Activated naive CD4-positive, alpha-beta T cell treated with anti-CD3 and anti-CD28 coated beads for 36 hours (primary cell): ENCODE results near the gene ZBTB46. TPM values are rescaled to one million over a fixed set of nuclear protein-coding genes. Genes with fewer than 3 reads are reported as not detected.

ENCODE experiments used
- CTCF ChIA-PET: fragments of 350-600 bp; sonication (Branson Sonifier 250); formaldehyde crosslinking; loops from one replicate; lab custom pipeline; 2021; ENCODE audit warnings: antibody characterized with exemption; lab: Charles Lee
- DNase-seq: peaks from one replicate; pipeline ENCODE4 v3.0.0-alpha.2; 2020
- H3K27ac Mint-ChIP-seq: one replicate; pipeline ENCODE4 v1.8.0; 2021; ENCODE audit warnings: mild to moderate bottlenecking, mixed read lengths
- H3K27me3 Mint-ChIP-seq: one replicate; pipeline ENCODE4 v1.8.0; 2021; ENCODE audit warnings: low read depth, mixed read lengths
- H3K36me3 Mint-ChIP-seq: one replicate; pipeline ENCODE4 v1.8.0; 2021; ENCODE audit warnings: low read depth, mixed read lengths
- H3K4me1 Mint-ChIP-seq: one replicate; pipeline ENCODE4 v1.8.0; 2021; ENCODE audit warnings: low read depth, mixed read lengths
- H3K4me3 Mint-ChIP-seq: one replicate; pipeline ENCODE4 v1.8.0; 2021; ENCODE audit warnings: mild to moderate bottlenecking, moderate library complexity, mixed read lengths
- H3K9me3 Mint-ChIP-seq: one replicate; pipeline ENCODE4 v1.8.0; 2021; ENCODE audit warnings: mixed read lengths
- intact Hi-C: fragments of 100-400 bp; cut with micrococcal nuclease; formaldehyde crosslinking; loops from one replicate; pipeline ENCODE4 v1.15.1; 2023
- total RNA-seq, 2 experiments: library from RNA; stranded (reverse); gene quantifications; one replicate each; pipeline ENCODE4 v1.2.3, GENCODE V29; 2021

Gene ZBTB46
- total RNA-seq, 2 experiments from 2014 or later, result 0.17 to 0.20 TPM

DNA sequence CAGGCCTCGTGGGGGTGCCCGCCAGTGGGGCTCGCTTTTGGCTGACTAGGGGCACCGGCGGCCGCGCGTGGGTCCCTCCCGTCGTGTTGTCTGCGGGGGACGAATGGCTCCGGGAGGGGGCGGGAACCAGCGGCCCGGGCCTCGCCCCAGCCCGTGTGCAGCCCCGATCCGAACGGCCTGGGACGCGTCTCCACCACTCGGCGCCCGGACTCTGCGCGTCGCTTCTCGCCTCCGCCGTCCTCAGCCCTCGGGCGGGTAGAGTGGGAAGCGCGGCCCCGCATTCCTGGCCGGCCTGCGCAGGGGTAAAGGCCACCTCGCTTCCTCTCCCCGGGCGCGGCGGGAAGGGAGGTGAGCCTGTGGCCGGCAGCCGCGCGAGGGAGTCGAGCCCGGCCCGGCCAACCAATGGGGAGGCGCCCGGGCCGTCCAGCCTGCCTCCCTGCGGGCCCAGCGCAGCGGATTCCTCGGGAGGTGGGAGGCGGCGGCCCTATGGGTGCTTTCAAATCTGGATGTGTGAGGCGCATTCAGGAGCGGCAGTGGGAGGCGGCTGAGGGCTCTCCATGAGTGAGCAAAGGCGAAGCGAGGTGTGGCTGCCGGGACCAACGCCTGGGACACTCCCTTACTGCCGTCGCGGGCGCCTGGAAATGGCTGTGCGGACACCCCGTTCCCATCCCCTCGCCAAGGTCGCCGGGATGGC lies 1.1 kb upstream of the ZBTB46 start:
- Mint-ChIP-seq H3K27ac (no peak overlapping the region), H3K4me1 (peaks cover 12% of the 10 kb centered on the region), H3K9me3 (no peaks in the 10 kb centered on the region), H3K27me3 (peaks cover 32% of the 10 kb centered on the region), H3K4me3 (peak overlapping the region; percentile 51), H3K36me3 (no peaks in the 10 kb centered on the region)
- no peak for DNase-seq
- CTCF ChIA-PET, result no interaction called here
- intact Hi-C loops, result no loop called here

DNA sequence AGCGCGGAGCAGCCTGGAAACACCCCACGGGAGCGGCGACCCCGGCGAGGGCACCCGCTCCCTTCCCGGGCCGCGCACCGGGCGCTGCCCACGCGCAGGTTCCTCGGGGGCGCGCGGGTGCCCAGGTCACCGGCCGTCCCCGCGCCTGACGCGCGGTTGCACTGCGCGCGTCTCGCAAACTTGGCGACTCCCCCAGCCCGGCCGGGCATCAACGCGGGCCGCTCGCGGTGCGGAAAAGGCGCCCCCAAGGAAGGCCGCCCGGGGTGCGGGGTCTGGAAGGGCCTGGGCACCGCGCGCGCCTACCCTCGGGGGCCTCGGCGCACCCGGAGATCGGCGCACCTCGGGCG lies 555 bp upstream of the ZBTB46 start:
- Mint-ChIP-seq H3K36me3 (no peaks in the 10 kb centered on the region), H3K4me3 (no peak overlapping the region)
- no peak for DNase-seq

DNA sequence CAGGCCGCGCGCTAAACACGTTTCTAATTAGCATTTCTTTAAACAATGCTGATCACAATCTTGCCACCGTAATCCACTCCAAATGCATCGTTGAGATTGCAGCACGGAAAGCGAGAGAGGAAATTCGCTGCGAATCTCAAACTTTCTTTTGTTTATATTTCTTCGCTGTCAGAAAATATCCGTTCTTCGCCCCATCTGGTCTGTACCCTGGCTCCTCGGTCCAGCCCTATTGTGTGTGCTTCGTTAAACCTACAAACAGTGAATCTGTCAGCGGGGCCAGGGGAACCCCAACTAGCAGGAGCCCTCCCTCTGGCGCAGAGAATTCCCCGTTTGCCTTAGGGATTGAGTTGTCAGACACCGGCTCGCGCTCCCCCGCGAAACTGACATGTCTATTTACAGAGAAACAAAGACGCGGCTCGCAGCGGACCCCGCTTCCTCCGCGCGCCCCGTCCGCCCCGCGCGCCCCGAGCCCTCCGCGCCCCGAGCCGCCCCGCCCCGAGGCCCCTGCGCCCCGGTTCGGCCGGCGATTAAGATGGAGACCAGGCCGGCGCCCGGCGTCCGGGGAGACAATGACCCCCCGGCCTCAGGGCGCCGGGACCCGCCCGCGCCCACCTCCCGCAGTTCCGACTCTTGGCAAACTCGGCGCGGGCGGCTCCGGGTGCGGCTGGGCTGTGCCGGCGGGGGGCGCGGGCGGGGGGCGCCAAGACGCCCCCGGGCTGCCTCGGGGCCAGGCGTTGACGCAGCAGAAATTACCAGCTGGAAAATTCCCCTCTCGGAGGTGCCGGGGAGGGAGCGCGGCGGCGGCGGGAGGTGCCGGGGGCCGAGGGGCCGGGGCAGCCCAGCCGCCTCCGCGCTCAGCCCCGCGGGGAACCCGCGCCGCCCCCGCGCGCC lies 874 bp downstream of the ZBTB46 start:
- no peak for DNase-seq
- Mint-ChIP-seq H3K36me3 (no peaks in the 10 kb centered on the region), H3K27me3 (peaks cover 41% of the 10 kb centered on the region), H3K4me3 (peak overlapping the region; percentile 76), H3K27ac (no peak overlapping the region), H3K4me1 (peaks cover 18% of the 10 kb centered on the region), H3K9me3 (no peaks in the 10 kb centered on the region)
- CTCF ChIA-PET, result interaction anchor here (0.6 to 1.0 kb wide), 3 partner anchors 29 to 89 kb away, joined by 3 read pairs; no protein-coding TSS in a partner anchor
- intact Hi-C loops, result no loop called here

More for the DNA sequence above, 555 bp upstream of the ZBTB46 start:
- H3K4me1 Mint-ChIP-seq, result peaks cover 12% of the 10 kb centered on the region
- intact Hi-C loops, result no loop called here
- CTCF ChIA-PET, result no interaction called here
- H3K9me3 Mint-ChIP-seq, result no peaks in the 10 kb centered on the region
- no peak overlapping the region for H3K27ac Mint-ChIP-seq
- peaks cover 36% of the 10 kb centered on the region for H3K27me3 Mint-ChIP-seq

DNA sequence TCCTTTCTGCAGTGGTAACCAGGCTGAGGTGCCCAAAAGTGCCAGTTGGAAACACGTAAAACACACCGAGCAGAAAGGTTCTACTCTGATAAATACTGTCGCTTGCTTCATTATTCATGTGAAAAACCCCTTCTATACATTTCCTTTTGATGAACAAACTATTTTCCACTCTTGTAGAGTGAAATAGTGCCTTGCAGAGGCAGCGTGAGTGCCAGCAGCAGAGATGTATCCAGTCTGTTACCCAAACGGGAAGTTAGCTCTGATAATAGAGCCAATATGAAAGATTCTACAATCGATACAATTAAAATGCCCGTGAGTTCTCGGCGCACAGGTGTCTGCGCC lies 1.5 kb downstream of the ZBTB46 start:
- H3K27ac Mint-ChIP-seq, result no peak overlapping the region
- intact Hi-C loops, result no loop called here
- peaks cover 41% of the 10 kb centered on the region for H3K27me3 Mint-ChIP-seq
- CTCF ChIA-PET, result interaction anchor here (0.6 to 1.0 kb wide), 3 partner anchors 29 to 89 kb away, joined by 3 read pairs; no protein-coding TSS in a partner anchor
- no peaks in the 10 kb centered on the region for H3K9me3 Mint-ChIP-seq
- H3K4me1 Mint-ChIP-seq, result peaks cover 18% of the 10 kb centered on the region
- peak; percentile 37 for DNase-seq
- H3K36me3 Mint-ChIP-seq, result no peaks in the 10 kb centered on the region
- peak overlapping the region; percentile 76 for H3K4me3 Mint-ChIP-seq

DNA sequence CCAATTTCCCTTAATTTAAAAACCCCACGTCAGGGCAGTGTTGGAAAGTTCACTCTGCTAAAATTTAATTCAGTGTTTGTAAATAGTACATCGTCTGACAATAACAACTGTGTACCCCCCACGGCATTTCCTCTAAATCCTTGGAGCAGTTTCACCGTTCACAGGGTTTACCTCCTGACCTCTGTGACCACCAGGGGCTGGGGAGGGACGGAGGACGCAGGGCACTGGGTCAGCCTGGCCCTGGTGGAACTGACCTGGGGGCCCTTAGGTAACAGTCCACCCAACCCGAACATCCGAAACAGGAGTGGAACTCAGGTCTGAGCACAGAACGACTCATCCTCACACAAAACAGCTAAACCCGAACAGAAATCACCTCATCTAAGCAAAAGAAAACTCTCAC lies 2.1 kb downstream of the ZBTB46 start:
- no peak overlapping the region for H3K27ac Mint-ChIP-seq
- H3K9me3 Mint-ChIP-seq, result no peaks in the 10 kb centered on the region
- no peaks in the 10 kb centered on the region for H3K36me3 Mint-ChIP-seq
- CTCF ChIA-PET, result interaction anchor here (0.9 kb wide), 1 partner anchor 88 kb away, joined by 3 read pairs; no protein-coding TSS in a partner anchor
- H3K4me1 Mint-ChIP-seq, result peaks cover 18% of the 10 kb centered on the region
- DNase-seq, result no peak
- H3K4me3 Mint-ChIP-seq, result no peak overlapping the region
- intact Hi-C loops, result no loop called here
- peaks cover 41% of the 10 kb centered on the region for H3K27me3 Mint-ChIP-seq

DNA sequence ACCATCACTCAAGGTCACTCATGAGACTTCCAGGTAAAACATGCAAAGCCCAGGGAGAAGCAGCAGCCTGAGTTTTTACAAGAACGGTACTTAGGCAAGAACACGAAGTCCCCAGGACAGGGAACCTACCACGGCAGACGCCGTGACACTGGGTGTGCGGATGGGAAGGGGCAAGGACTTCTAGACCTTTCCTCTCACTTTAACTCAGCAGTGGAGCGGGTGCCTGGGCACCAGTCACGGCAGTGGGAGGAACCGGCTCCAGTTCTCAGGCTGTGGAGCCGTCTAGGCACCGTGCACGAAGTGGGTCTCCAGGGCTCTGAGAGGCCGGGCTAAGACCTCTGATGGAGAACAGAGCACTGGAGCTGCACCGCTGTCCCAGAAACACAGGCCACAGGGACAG lies 2.5 kb downstream of the ZBTB46 start:
- no peak overlapping the region for H3K27ac Mint-ChIP-seq
- H3K36me3 Mint-ChIP-seq, result no peaks in the 10 kb centered on the region
- H3K4me1 Mint-ChIP-seq, result peaks cover 18% of the 10 kb centered on the region
- intact Hi-C loops, result no loop called here
- DNase-seq, result no peak
- no peaks in the 10 kb centered on the region for H3K9me3 Mint-ChIP-seq
- H3K4me3 Mint-ChIP-seq, result no peak overlapping the region
- CTCF ChIA-PET, result no interaction called here
- H3K27me3 Mint-ChIP-seq, result peaks cover 41% of the 10 kb centered on the region

DNA sequence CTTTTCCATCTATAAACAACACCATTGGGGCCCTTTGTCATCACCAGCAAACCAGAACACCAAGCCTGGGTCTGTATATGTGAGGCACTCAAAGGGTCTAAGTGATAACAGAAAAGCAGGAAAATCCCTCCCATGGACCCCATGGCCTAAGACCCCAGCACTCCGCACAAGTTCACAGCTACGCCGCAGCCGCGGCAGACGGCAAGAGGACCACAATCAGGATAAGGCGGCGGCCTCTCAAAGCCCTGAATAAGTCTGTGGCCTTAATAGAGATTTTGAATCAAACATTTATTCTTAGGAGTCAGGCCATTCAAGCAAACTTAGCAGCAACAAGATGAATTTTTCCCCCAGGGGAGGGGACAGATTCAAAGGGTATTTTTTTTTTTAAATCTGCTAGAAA lies 2.9 kb downstream of the ZBTB46 start:
- peaks cover 18% of the 10 kb centered on the region for H3K4me1 Mint-ChIP-seq
- intact Hi-C loops, result no loop called here
- peaks cover 40% of the 10 kb centered on the region for H3K27me3 Mint-ChIP-seq
- no peak for DNase-seq
- CTCF ChIA-PET, result no interaction called here
- no peak overlapping the region for H3K4me3 Mint-ChIP-seq
- H3K9me3 Mint-ChIP-seq, result no peaks in the 10 kb centered on the region
- no peaks in the 10 kb centered on the region for H3K36me3 Mint-ChIP-seq
- H3K27ac Mint-ChIP-seq, result no peak overlapping the region

DNA sequence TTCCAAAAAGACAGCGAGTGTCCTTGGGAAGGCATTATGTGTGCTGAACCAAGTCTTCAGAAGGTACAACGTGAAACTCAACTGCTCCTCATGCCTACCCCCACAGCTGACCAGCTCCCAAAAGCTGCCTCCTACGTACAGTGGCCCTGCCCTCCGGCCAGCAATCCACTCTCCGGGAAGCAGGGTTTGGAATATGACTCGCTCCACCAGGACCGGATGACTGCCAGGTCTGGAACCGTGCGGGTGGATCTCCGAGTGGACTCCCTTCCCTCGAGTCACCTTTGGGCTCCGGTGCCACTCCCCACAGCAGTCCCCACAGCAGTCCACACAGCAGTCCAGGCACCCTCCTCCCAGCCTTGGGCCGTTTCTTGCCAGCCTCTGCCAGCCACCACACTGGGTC lies 4.3 kb downstream of the ZBTB46 start:
- Mint-ChIP-seq H3K4me3 (no peak overlapping the region), H3K4me1 (peaks cover 18% of the 10 kb centered on the region), H3K27me3 (peaks cover 33% of the 10 kb centered on the region), H3K27ac (no peak overlapping the region), H3K36me3 (no peaks in the 10 kb centered on the region), H3K9me3 (no peaks in the 10 kb centered on the region)
- no peak for DNase-seq
- intact Hi-C loops, result no loop called here
- CTCF ChIA-PET, result interaction anchor here (0.7 kb wide), 1 partner anchor 19 kb away, joined by 4 read pairs; no protein-coding TSS in a partner anchor

DNA sequence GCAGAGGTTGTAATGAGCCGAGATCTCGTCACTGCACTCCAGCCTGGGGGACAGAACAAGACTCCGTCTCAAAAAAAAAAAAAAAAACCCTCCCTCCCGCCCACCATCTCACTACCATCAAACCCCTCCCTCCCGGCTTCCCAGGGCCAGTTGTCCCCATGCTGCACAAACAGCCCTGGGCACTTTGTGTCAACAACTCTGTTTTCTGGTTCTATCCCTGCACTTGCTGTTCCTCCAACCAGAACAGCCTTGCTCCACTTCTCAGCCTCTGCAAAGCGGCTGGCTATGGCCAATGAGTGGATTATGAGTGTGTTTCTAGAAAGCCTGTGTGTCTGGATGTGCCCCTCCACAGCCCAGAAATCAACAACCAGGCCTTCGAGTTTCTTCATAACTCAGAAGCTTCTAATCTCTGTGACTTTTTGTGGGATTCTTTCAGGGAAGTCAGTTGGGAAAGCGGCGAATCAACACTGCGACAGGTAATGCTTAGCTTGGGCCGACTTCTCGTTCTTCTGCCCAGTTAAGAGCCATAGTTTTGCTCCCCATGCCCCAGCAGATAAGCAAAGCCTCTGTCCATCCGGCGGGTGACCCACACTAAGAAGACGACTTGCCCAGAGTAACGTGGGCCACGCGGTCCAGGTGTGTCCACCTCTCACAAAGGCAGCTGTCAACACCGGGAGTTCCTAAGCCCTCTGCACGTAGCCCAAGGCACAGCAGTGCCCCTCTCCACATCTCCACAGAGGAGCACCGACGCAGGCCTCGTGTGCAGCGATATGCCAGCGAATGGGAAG lies 5.5 kb downstream of the ZBTB46 start:
- intact Hi-C loops, result no loop called here
- CTCF ChIA-PET, result no interaction called here
- H3K27me3 Mint-ChIP-seq, result peaks cover 33% of the 10 kb centered on the region
- DNase-seq, result no peak
- no peaks in the 10 kb centered on the region for H3K36me3 Mint-ChIP-seq
- H3K4me1 Mint-ChIP-seq, result peaks cover 18% of the 10 kb centered on the region
- no peaks in the 10 kb centered on the region for H3K9me3 Mint-ChIP-seq
- no peak overlapping the region for H3K4me3 Mint-ChIP-seq
- no peak overlapping the region for H3K27ac Mint-ChIP-seq

DNA sequence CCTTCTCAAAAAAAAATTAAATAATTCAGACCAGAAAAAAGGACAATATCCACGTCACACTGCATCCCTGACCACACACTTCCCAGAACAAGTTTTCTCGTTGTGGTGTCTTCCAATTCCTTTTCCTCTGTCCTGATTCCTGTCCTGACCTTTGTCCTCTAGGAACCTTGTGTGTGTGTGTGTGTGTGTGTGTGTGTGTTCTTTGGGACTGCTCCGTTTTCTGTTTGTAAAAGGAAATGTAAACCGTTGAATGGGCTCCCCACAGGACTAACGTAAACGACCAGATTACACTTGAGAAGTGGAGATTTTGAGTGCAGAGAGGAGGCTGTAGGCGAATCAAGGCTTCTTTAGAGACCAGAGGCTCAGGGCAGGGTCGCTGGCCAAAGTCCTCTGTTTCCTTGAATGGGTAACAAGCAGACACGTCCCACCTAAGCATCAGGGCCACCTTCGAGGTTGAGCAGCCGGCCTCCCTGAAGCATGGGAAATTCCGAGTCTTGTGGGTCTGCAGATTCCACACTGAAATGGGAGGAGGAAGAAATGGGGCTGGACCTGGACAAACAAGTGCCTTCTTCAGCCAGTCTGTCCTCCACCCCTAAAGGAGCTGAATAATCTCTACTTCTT lies 7.3 kb downstream of the ZBTB46 start:
- Mint-ChIP-seq H3K27me3 (peaks cover 19% of the 10 kb centered on the region), H3K27ac (no peak overlapping the region), H3K36me3 (no peaks in the 10 kb centered on the region), H3K9me3 (no peaks in the 10 kb centered on the region), H3K4me3 (no peak overlapping the region), H3K4me1 (peaks cover 6% of the 10 kb centered on the region)
- CTCF ChIA-PET, result no interaction called here
- DNase-seq, result no peak
- intact Hi-C loops, result no loop called here

DNA sequence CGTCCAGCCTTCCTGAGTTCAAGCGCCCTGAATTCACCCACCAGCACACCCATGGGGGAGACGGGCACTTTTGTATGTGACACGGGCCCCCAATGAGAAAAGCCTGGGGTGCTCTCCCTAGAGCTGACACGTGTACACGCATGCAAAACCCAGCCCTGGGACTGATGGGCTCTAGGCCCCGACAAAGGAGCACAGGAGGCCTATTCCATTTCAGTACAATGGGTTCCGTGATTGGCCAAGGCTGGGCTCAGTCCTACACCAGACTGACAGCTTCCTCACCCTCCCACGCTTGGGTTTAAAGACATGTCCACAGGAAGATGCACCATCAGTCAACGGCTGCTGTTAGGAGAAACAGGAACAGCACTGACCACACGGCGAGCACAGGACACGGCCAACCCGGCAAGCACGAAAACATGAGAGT lies 8.8 kb downstream of the ZBTB46 start:
- CTCF ChIA-PET, result no interaction called here
- no peak for DNase-seq
- Mint-ChIP-seq H3K36me3 (no peaks in the 10 kb centered on the region), H3K27me3 (peaks cover 9% of the 10 kb centered on the region), H3K9me3 (no peaks in the 10 kb centered on the region), H3K4me3 (no peak overlapping the region), H3K27ac (no peak overlapping the region), H3K4me1 (peaks cover 6% of the 10 kb centered on the region)
- intact Hi-C loops, result no loop called here

DNA sequence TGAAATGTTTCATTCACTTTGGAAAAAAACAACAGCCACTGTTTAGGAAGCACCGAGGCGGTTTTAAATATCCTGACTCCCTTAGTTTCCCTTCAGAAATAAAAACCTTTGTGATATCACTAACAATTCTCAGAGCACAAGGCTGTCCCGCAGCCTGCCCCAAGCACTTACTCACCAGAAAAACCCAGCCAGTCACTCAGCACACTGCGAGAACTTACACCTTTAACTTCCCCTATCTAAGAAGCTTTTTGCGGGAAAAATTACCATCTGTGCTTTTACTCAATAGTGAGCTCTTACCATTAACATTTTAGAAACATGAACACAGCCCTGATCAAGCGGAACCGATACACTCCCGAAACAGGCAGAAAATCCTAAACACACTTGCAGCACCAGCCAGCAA lies 9.3 kb downstream of the ZBTB46 start:
- no peak overlapping the region for H3K4me3 Mint-ChIP-seq
- no peak overlapping the region for H3K27ac Mint-ChIP-seq
- no peaks in the 10 kb centered on the region for H3K9me3 Mint-ChIP-seq
- H3K36me3 Mint-ChIP-seq, result no peaks in the 10 kb centered on the region
- peaks cover 6% of the 10 kb centered on the region for H3K27me3 Mint-ChIP-seq
- intact Hi-C loops, result no loop called here
- no peak for DNase-seq
- H3K4me1 Mint-ChIP-seq, result peaks cover 6% of the 10 kb centered on the region
- CTCF ChIA-PET, result interaction anchor here (0.7 kb wide), 1 partner anchor 369 kb away, joined by 3 read pairs; no protein-coding TSS in a partner anchor
